Testis (tissue), 3 donors: ENCODE results near the gene LARP1. TPM values are rescaled to one million over a fixed set of nuclear protein-coding genes. Genes with fewer than 3 reads are reported as not detected.

Experiments used
- DNase-seq: peaks from one replicate; pipeline ENCODE4 v3.0.0-alpha.2; 2019
- H3K27ac ChIP-seq, 2 donors: fragments of 200-600 bp; sonication (generic); one replicate each; pipeline ENCODE4 v1.5.1; 2019
- H3K27me3 ChIP-seq: fragments of 200-600 bp; sonication (generic); one replicate; pipeline ENCODE4 v1.5.1; 2019
- H3K36me3 ChIP-seq: fragments of 200-600 bp; sonication (generic); one replicate; pipeline ENCODE4 v1.5.1; 2017; ENCODE audit warnings: low read depth; ENCODE audit errors: missing control alignments
- H3K4me1 ChIP-seq: fragments of 200-600 bp; sonication (generic); one replicate; pipeline ENCODE4 v1.5.1; 2019
- H3K4me3 ChIP-seq, 2 donors: fragments of 200-600 bp; sonication (generic); one replicate each; pipeline ENCODE4 v1.5.1; 2017 to 2019
- H3K9me3 ChIP-seq: fragments of 200-600 bp; sonication (generic); one replicate; pipeline ENCODE4 v1.5.1; 2017
- POLR2A ChIP-seq: fragments of 450-650 bp; IDR thresholded peaks from one replicate; pipeline ENCODE4 v1.6.1; 2017; ENCODE audit warnings: antibody characterized with exemption, mild to moderate bottlenecking, moderate library complexity
- WGBS, 2 donors: methylation state at CpG; one replicate each; pipeline ENCODE4 v1.1.5; 2018; 5-methylcytosine and 5-hydroxymethylcytosine counted together
- intact Hi-C: fragments of 100-400 bp; cut with DNase I; formaldehyde crosslinking; loops from one replicate; pipeline ENCODE4 v1.15.1; 2023; ENCODE audit warnings: low total_unique reads
- polyA plus RNA-seq: library from polyadenylated mRNA; stranded (reverse); fragments of 350-450 nt; fragmentation: Illumina TruSeq; extraction: RNeasy Lipid Tissue Mini Kit (QIAGEN cat#74804); gene quantifications from one replicate; pipeline ENCODE4 v1.2.3, GENCODE V29; 2014; ENCODE audit warnings: low read depth, low replicate concordance; ENCODE audit not compliant: insufficient read depth
- total RNA-seq, 2 donors: library from RNA; depleted of rRNA; stranded (reverse); fragments of >200 nt; gene quantifications; one replicate each; pipeline ENCODE4 v1.2.3, GENCODE V29; 2016
- TF ChIP-seq, protein P1 (sequence below), 3 experiments: fragments of 450-650 bp in 2 of 3; fragments of 200-600 bp in 1 of 3; sonication (generic) in 1 of 3; IDR thresholded peaks; one replicate each; pipeline ENCODE4 v1.5.1; 2016 to 2019; ENCODE audit warnings: antibody characterized with exemption in 3 of 3, mild to moderate bottlenecking in 2 of 3, moderate library complexity in 1 of 3

Gene LARP1
- total and polyA plus RNA-seq, 3 donors from 2014 or later = 118 to 174 (median 169) TPM

DNA sequence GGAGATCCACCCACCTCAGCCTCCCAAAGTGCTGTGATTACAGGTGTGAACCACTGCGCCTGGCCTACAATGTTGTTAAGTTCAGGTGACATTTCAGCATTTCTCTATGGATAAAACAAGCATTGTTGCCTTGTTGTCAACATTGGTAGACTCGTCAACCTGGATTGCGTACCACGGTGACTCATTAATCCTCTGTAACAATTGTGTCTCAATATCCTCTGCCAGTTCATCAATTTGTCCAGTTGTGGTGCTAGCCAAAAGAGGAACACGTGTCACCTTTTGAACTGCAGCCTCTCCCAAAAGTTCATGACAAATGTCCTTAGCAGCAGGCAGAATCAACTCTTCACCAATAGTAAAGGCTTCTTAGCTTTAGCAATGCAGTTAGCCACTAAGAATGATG, 46.3 kb upstream of the LARP1 start:
- no peaks in the 10 kb centered on the region for H3K36me3 ChIP-seq
- H3K27ac ChIP-seq = no peak overlapping the region
- peaks cover 4% of the 10 kb centered on the region for H3K4me1 ChIP-seq
- 94 to 96% methylated on average over 5 of the region's 5 CpGs for WGBS, 2 donors
- TF ChIP-seq, protein P1, sequence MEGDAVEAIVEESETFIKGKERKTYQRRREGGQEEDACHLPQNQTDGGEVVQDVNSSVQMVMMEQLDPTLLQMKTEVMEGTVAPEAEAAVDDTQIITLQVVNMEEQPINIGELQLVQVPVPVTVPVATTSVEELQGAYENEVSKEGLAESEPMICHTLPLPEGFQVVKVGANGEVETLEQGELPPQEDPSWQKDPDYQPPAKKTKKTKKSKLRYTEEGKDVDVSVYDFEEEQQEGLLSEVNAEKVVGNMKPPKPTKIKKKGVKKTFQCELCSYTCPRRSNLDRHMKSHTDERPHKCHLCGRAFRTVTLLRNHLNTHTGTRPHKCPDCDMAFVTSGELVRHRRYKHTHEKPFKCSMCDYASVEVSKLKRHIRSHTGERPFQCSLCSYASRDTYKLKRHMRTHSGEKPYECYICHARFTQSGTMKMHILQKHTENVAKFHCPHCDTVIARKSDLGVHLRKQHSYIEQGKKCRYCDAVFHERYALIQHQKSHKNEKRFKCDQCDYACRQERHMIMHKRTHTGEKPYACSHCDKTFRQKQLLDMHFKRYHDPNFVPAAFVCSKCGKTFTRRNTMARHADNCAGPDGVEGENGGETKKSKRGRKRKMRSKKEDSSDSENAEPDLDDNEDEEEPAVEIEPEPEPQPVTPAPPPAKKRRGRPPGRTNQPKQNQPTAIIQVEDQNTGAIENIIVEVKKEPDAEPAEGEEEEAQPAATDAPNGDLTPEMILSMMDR (IDR thresholded peaks at IDR 0.05) = no peak
- TF ChIP-seq POLR2A = no peak
- intact Hi-C loops = no loop called here
- H3K27me3 ChIP-seq = no peaks in the 10 kb centered on the region
- no peak overlapping the region for H3K4me3 ChIP-seq
- no peak for DNase-seq
- no peaks in the 10 kb centered on the region for H3K9me3 ChIP-seq

DNA sequence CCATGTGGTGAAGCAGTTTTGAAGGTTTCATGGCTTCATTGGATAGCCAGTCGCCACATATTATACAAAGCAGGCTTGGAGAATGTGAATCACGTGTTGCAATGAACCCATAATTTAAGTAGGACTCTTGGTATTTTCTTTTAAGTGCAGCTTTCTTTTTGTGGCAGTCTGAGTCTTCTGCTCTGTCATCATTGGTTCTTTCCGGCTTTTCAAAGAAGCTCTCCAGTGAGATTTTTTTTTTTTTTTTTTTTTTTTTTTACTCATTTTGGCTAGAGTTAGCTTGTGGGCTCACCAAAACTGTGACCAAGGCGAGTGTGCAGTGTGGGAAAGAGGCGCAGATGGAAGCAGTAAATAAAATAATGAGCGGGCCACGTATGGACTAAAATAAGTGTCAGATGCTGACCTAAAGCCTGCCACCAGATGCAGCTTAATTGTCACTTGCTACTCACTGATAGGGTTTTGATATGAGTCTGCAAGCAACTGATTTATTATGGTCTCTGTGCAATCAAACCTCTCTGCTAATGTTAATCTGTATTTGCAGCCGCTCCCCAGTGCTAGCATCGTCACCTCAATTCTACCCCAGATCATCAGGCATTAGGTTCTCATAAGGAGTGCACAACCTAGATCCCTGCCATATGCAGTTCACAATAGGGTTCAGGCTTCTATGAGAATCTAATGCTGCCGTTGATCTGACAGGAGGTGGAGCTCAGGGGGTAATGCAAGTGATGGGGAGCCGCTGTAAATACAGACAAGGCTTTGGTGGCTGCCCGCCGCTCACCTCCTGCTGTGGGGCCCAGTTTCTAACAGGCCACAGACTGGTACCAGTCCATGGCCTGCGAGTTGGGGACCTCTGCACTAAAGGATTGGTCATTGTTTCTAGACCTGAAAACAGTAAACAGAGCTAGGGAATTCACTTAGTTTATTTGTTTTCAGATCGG, 45.5 kb upstream of the LARP1 start:
- no peak for DNase-seq
- TF ChIP-seq POLR2A = no peak
- TF ChIP-seq, protein P1 (IDR thresholded peaks at IDR 0.05) = no peak
- intact Hi-C loops = no loop called here
- Histone ChIP-seq H3K27me3 (no peaks in the 10 kb centered on the region), H3K27ac (no peak overlapping the region), H3K4me1 (peaks cover 4% of the 10 kb centered on the region), H3K9me3 (no peaks in the 10 kb centered on the region), H3K36me3 (no peaks in the 10 kb centered on the region), H3K4me3 (no peak overlapping the region)
- WGBS, 2 donors = 89 to 90% methylated on average over 15 of the region's 15 CpGs

DNA sequence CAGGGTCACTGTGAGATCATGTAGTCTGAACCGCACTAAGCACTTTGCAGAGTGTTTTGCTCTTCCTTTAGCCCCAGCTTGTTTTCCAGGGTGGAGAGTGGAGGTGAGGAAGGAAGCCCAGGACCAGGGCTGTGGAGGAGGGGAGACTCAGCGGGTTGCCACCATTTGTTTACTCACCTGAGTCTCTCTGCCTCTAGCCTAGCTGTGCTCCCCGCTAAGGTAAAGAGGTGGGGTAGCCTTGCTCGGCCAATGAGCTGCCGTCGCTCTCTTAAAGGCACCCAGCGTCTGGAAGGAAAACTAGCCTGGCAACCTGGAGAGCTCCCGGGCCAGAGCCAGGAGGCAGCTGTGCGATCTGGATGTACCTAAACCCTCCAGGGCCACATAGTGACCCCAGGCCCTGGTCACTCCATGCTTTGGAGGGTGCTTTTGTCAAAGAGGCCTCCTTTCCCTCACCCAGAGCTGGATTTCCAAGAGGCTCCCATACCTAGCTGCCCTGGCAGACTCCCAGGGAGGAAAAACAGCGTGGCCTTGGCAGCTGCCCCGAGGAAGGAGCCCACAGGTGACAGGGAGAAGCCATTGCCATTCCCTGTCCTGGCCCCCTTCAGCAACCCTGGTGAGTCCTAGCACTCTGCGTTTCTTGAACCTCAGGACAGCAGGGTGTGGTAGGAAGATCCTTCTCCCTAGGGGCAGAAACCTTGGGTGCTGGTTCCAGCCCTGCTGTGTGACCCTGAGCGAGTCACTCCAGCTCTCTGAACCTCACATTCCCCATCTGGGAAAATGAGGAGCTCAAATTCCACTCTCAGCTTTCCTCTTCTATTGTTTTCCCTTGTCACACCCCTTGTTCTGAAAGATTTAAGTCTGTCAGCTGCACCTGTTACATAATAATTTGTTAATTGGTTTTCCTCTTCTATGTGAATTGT, 42.4 kb upstream of the LARP1 start:
- no peak for DNase-seq
- H3K36me3 ChIP-seq = no peaks in the 10 kb centered on the region
- no peak overlapping the region for H3K4me3 ChIP-seq
- H3K27me3 ChIP-seq = no peaks in the 10 kb centered on the region
- peaks cover 4% of the 10 kb centered on the region for H3K4me1 ChIP-seq
- intact Hi-C loops = no loop called here
- no peaks in the 10 kb centered on the region for H3K9me3 ChIP-seq
- 82 to 84% methylated on average over 11 to 13 of the region's 13 CpGs for WGBS, 2 donors
- H3K27ac ChIP-seq = no peak overlapping the region
- no peak for TF ChIP-seq POLR2A
- TF ChIP-seq, protein P1 (IDR thresholded peaks at IDR 0.05) = no peak

DNA sequence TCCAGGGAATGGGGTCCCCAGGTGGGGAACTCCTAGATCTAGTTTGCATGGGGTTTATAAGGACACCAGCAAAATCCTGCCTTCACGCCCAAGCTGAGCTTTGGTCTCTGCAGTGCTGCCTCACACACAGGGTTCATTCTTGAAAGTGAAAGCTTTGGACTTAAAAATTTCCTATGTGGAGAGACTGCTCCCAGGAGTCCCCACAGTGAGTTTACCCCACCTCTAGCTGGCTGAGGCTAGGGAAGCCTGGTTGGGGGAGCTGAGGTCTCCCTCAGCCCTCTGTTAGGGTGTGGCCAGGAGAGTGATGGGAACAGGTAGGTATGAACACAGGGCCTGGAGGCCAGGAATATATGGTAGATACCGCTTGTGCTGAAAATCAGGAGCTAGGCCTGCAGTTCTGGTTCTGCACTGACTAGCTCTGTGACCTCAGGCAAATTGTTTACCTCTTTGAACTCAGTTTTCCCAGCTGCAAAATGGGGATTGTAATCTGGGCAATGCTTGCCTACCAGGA, 41.5 kb upstream of the LARP1 start:
- H3K27ac ChIP-seq = no peak overlapping the region
- TF ChIP-seq POLR2A = no peak
- TF ChIP-seq, protein P1 (IDR thresholded peaks at IDR 0.05) = no peak
- intact Hi-C loops = no loop called here
- no peak for DNase-seq
- H3K4me3 ChIP-seq = no peak overlapping the region
- H3K4me1 ChIP-seq = peaks cover 4% of the 10 kb centered on the region
- H3K9me3 ChIP-seq = no peaks in the 10 kb centered on the region
- H3K27me3 ChIP-seq = no peaks in the 10 kb centered on the region
- WGBS, 2 donors = 77% methylated on average over 2 of the region's 2 CpGs
- no peaks in the 10 kb centered on the region for H3K36me3 ChIP-seq
